ENCODE data around the gene SYNE1.
"Not testable (repeated sequence)": the region's sequence is repeated elsewhere in the genome, so short reads cannot be mapped to it uniquely, and the experiment has no call there.

SYNE1 gene

DNA sequence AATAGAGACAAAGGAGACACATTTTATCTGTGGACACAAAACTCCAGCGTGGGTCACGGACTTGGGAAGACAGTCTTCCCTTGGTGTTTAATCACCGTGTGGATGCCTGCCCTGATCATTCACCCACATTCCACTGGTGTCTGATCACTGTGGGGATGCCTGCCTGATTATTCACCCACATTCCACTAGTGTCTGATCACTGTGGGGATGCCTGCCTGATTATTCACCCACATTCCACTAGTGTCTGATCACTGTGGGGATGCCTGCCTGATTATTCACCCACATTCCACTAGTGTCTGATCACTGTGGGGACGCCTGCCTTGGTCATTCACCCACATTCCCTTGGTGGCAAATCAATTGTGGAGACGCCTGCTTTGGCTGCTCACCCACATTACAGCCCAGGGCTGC, 146.2 kb downstream of the SYNE1 start:
- DNase-seq (ENCODE audit: low spot score), result not testable (repeated sequence)

- no peak for DNase-seq (ENCODE audit: low spot score)
Measured at GRCh38 chr6:152484806-152485205, 152.4 kb downstream of the SYNE1 start.

- DNase-seq (ENCODE audit: low spot score), result no peak
Measured at GRCh38 chr6:152482289-152482688, 154.9 kb downstream of the SYNE1 start.

GRCh38 chr6:152478377-152479010, 158.7 kb downstream of the SYNE1 start:
- no peak for DNase-seq (ENCODE audit: low spot score)

GRCh38 chr6:152474354-152474753, 162.8 kb downstream of the SYNE1 start:
- DNase-seq (ENCODE audit: low spot score), result no peak

DNA sequence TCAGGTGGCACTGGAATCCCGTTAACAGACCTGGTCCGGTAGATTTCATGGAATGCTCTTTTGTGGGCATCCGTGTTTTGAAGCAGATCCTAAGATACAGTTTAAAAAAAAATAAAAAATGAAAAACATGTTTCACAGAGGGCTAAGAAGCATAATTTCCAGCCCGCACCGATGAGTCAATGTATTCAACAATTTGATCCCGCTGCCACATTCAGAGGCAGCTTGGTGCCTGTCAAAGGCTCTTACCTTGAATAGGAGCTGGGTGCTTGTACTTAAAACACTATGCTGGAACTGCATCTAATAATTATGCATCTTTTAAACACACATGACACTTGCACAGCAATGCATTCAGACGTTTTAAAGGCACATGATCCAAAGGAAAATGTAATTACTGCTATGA, 164.8 kb downstream of the SYNE1 start:
- no peak for DNase-seq (ENCODE audit: low spot score)

DNA sequence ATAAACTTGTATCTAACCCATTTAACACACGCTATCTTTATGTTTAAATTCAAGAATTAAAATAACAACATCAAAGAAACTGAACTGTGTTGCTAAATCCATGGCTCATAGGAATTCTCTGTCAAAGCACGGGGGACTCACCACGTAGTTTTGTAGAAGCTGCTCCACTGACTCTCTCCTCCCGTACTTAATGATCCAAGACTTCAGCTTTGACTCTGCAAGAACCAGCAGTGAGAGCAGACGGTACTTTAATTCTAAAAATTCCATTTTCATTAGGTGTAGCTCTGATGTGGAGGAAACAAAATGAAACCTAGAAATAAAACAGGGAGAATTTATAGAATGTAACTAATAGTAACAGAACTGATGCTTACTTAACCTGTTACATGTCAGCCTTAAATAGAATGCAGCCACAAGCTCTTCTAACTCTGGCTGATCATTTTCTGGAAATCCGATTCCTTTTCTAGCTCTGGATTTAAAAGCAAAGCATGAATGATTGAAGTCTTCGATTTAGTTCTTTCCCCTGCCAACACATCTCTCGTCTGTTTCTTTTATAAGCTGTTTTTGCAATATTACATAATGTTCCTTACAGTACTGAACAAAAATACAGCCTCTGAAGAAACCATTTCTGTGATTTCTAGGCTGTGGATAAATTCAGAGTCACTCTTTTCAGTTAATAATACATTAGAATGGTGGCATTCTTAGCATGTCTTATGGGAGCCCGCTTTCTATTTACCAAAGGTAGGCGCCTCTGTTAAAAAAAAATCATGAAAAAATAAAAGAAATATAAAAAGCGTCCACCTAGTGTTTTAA, 165.5 kb downstream of the SYNE1 start:
- DNase-seq (ENCODE audit: low spot score), result no peak

GRCh38 chr6:152463164-152463563, 174.0 kb downstream of the SYNE1 start:
- no peak for DNase-seq (ENCODE audit: low spot score)

DNA sequence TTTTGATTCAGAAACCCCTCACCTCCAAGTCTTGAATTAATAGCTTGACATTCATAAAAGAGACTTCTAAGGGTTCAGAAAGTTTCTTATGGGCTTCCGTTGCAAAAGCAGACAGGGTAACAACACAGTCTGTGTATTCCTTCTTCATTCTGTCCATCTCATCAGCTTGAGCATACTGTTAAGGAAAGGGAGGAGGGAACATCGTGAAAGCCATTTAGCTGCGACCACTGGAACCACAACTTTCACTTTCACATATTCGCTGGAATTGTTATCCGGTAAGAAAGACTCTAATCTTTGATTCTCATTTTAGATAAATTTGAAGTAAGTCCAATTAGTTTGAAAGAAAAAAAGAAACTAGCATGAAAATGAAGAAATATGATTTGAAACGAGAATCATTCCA, 174.4 kb downstream of the SYNE1 start:
- no peak for DNase-seq (ENCODE audit: low spot score)

GRCh38 chr6:152461556-152461955, 175.6 kb downstream of the SYNE1 start:
- DNase-seq (ENCODE audit: low spot score), result no peak

GRCh38 chr6:152458648-152459644, 178.2 kb downstream of the SYNE1 start:
- no peak for DNase-seq (ENCODE audit: low spot score)

- no peak for DNase-seq (ENCODE audit: low spot score)
Measured at GRCh38 chr6:152457949-152458624, 179.1 kb downstream of the SYNE1 start.

- DNase-seq (ENCODE audit: low spot score), result no peak
Measured at GRCh38 chr6:152454003-152454402, 183.2 kb downstream of the SYNE1 start.

- no peak for DNase-seq (ENCODE audit: low spot score)
Measured at GRCh38 chr6:152453421-152453820, 183.7 kb downstream of the SYNE1 start.

DNA sequence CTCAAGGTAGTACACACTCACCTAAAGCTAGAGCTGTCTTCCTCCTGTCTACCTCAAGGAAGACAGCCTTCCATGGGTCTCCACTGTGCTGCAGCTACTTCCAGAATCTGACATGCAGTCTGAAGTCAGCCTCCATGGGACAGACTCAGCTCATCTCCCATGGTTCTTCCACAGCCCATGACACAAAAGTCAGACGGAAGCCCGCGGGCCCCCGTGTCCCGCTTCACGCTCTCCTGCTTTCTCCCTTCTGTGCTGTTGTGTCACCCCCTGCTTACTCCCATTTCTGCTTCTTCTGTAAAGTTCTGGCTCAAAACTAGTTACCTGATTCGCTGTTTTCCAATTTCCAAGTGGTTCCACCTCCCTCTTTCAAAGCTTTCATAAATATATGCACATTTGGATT, 184.5 kb downstream of the SYNE1 start:
- no peak for DNase-seq (ENCODE audit: low spot score)

- DNase-seq (ENCODE audit: low spot score), result no peak
Measured at GRCh38 chr6:152450519-152450918, 186.6 kb downstream of the SYNE1 start.

DNA sequence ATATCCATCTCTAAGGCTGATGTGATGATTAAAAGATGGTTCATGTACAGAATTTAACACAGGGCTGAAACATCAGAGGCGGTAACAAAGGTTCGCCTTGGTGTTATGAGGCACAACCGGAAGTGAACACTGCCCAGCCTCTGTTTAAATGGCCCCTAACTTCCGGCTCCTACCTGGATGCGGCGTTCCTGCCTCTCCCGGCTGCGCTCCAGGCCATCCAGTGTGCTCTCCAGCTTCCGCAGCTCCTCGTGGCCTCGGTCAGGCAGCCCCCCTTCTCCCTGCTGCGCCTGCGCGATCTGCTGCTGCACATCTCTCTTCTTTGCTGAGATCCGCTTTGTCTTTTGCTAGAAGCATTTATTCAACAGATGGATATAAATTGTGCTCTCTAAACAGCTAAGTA, 195.3 kb downstream of the SYNE1 start:
- peak; percentile 63 for DNase-seq (ENCODE audit: low spot score)

GRCh38 chr6:152435816-152436215, 201.3 kb downstream of the SYNE1 start:
- DNase-seq (ENCODE audit: low spot score), result no peak

- no peak for DNase-seq (ENCODE audit: low spot score)
Measured at GRCh38 chr6:152432758-152433157, 204.4 kb downstream of the SYNE1 start.

DNA sequence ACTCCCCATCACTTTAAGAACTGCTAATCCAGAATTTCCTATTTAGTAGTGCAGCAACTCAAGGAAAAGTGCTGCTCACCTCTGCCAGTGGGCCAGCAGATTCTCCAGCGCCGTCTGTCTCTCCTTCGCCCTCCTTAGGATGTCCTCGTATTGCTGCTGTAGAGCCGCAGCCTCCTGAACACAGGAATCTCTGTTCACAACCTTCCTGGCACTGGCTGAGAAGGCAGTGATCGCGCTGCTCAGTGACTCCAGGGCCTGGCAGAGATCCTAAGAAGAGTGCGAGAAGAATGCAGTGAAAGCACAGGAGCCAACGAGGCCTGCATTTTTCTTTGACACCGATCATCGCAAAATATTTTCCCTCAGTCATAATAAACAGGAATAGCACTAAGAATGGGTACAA, 209.0 kb downstream of the SYNE1 start:
- DNase-seq (ENCODE audit: low spot score), result no peak

DNA sequence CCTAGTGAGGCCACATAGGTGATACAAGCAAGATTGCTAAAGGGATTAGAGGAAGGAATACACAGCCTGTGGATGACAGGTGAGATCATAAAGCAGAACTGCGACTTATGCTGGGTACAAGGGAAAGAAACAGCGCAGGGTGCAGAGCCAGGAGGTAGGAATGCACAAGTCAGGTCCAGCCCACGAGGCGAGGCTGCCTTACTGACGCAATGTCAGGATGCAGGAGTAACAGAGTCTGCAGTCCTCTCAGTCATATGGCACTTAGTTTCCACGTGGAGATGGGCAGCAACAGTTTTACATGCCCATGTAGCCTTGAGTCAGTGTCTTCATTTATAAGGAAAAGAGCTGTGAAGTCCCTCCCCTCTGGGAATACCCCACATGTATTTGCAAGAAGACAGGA, 210.9 kb downstream of the SYNE1 start:
- DNase-seq (ENCODE audit: low spot score), result no peak

Data from SK-N-DZ (cell line).